Fibroblast of skin of left biceps (primary cell): ENCODE measurements around the gene PAX9.
"Not testable (repeated sequence)": the region's sequence is repeated elsewhere in the genome, so short reads cannot be mapped to it uniquely, and the experiment has no call there.

Source experiments
- DNase-seq, 2 experiments: peaks; one replicate each; pipeline ENCODE4 v3.0.0-alpha.2; 2013; ENCODE audit warnings: low read depth in 2 of 2

PAX9 gene

GRCh38 chr14:36672095-36672494 lies 10.4 kb downstream of the PAX9 start:
- no peak for DNase-seq

- DNase-seq: no peak
These were observed 13.0 kb downstream of the PAX9 start for GRCh38 chr14:36674659-36675058.

- no peak for DNase-seq
These were observed 13.9 kb downstream of the PAX9 start for GRCh38 chr14:36675581-36675980.

- DNase-seq: no peak
These were observed 14.6 kb downstream of the PAX9 start for GRCh38 chr14:36676236-36676635.

DNA sequence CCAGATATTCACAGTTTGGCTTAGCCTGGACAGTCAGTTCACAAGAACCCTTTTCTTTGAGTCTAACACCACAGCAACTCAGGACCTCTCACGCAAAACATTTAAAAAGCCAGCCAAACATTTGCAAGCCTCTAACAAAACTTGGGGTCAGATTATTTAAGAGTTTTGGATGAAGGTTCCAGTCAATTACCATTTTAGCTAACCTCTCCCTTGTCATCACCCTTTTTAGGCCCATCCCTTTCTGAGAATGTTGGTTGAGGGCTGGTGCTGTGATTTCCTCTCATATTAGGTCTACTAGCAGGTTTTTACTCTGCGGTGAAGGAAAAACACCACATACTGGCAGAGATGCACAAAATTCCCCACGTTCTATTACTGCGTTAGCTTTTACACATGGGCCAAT lies 20.7 kb downstream of the PAX9 start:
- DNase-seq: no peak

DNA sequence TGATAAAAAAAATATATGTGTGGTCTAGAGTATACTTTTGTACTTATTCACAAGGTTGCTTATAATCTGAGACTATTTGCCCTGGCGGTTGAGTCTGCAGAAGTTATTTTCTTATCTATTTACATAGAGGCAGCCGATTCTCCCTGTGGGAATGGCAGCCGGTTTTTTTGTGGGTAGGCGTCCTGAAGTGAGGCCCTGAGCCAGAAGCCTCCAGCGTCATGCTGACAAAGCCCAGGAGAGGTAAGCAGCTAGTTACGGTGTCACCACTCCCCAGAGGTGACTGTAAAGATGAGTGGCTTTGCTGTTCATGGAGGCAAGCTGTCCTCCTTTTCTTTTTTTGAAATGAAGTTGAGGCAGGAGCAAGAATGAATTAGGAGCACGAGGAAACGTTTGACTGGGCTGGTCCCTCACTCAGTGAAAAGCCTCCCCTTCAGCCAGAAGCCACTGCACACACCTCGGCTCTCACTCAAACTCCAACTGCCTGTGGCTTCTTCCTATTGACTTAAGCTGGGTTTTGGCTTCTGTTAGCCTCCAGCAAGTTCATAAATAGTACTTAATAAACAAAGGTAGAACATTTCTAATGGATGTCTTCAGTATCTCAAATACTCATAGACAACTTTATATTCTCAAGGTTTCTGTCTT lies 21.5 kb downstream of the PAX9 start:
- DNase-seq: no peak

DNA sequence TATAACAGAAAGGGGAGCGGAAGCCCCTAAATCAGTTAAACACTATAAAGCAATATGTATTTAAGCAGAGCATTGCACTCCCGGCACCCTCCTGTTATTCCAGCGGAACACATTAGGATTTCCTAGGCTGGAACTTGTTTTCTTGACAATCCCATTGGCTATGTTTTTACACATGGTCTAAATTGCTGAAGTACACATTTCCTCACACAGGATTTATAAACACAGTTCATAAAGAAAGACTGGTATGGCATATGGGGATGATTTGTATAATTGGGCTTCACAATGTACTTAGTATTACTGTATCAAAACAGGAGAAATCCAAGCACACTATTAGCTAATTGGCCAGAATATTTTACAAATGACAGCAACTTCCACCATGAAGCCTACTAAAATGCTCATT lies 23.3 kb downstream of the PAX9 start:
- no peak for DNase-seq

- no peak for DNase-seq
These were observed 28.8 kb downstream of the PAX9 start for GRCh38 chr14:36690311-36691040.

DNA sequence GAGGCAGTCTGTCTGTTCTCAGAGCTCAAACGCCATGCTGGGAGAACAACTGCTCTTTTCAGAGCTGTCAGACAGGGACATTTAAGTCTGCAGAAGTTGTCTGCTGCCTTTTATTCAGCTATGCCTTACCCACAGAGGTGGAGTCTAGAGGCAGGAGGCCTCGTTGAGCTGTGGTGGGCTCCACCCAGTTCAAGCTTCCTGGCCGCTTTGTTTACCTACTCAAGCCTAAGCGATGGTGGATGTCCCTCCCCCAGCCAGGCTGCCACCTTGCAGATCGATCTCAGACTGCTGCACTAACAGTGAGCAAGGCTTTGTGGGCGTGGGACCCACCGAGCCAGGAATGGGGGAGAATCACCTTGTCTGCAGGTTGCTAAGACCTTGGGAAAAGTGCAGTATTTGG lies 37.8 kb downstream of the PAX9 start:
- DNase-seq: not testable (repeated sequence)

- no peak for DNase-seq
These were observed 39.0 kb downstream of the PAX9 start for GRCh38 chr14:36700651-36701050.

GRCh38 chr14:36701132-36701531 lies 39.5 kb downstream of the PAX9 start:
- DNase-seq: no peak

GRCh38 chr14:36702474-36702873 lies 40.8 kb downstream of the PAX9 start:
- no peak for DNase-seq

DNA sequence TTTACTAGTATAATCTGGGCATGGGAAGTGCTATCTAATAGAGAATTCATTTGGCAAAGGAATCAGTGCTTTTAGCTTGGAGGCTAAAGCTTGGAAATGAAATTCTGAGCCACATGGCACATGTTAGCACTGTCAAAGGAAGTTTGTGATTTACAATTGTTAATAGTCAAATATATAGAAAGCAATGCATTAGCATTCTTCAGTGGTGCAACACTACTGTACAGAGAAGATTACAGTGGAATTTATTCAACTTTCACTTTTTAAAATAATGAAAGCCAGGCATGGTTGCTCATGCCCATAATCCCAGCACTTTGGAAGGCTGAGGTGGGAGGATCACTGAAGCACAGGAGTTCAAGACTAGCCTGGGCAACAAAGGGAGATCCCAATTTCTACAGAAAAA lies 45.9 kb downstream of the PAX9 start:
- DNase-seq: no peak

- DNase-seq: no peak
These were observed 52.5 kb downstream of the PAX9 start for GRCh38 chr14:36713960-36714703.

- no peak for DNase-seq
These were observed 55.0 kb downstream of the PAX9 start for GRCh38 chr14:36716614-36717184.

- no peak for DNase-seq
These were observed 55.7 kb downstream of the PAX9 start for GRCh38 chr14:36717363-36717762.

- DNase-seq: no peak
These were observed 56.6 kb downstream of the PAX9 start for GRCh38 chr14:36718216-36718615.

- DNase-seq: no peak
These were observed 58.2 kb downstream of the PAX9 start for GRCh38 chr14:36719823-36720222.

GRCh38 chr14:36720657-36721056 lies 59.0 kb downstream of the PAX9 start:
- no peak for DNase-seq

- DNase-seq: no peak
These were observed 60.2 kb downstream of the PAX9 start for GRCh38 chr14:36721877-36722276.

- no peak for DNase-seq
These were observed 61.9 kb downstream of the PAX9 start for GRCh38 chr14:36723530-36723929.

GRCh38 chr14:36724162-36724561 lies 62.5 kb downstream of the PAX9 start:
- DNase-seq: no peak

GRCh38 chr14:36726128-36726527 lies 64.5 kb downstream of the PAX9 start:
- DNase-seq: no peak
